ENCODE measurements around the gene ZCCHC2.

ZCCHC2 gene

DNA sequence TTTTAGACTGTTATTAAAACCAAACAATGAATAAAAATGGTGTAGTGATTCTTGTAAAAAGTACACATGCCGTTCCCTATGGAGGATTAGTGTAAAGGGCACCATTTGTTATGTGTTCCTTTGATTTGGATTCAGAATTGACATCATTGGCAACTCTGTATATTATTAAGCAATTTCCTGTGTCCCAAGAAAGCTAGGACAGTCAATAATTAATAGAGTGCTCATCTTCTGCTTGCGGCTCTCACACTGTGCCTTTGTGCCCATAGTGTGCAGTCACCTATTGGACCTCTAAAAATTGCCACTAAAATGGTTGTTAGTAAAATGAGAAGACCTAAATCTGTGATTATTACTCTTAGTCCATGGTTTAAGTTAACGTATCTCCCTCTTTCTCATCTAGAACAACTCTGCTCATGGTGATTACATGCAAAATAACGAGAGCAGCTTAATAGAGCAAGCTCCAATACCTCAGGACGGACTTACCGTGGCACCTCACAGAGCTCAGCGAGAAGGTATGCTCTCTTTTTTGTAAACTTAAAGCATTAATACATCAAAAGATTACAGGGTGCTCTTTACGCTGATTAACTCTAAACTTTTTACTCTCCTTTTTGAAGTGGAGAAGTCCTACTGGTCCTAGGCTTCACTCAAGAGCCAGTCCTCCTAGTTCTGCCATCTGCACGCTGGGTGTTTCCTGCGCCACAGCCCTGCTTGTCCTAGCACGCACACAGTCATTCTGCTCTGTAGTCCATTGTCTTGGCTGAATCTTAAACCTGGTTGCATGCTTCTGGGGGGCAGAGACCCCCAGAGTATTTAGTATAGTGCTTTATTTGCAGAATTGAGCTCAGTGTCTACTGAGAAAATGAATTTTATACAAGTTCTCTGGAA lies 16.7 kb downstream of the ZCCHC2 start:
- no peak for DNase-seq

GRCh38 chr18:62543021-62543420 lies 20.2 kb downstream of the ZCCHC2 start:
- no peak for DNase-seq

DNA sequence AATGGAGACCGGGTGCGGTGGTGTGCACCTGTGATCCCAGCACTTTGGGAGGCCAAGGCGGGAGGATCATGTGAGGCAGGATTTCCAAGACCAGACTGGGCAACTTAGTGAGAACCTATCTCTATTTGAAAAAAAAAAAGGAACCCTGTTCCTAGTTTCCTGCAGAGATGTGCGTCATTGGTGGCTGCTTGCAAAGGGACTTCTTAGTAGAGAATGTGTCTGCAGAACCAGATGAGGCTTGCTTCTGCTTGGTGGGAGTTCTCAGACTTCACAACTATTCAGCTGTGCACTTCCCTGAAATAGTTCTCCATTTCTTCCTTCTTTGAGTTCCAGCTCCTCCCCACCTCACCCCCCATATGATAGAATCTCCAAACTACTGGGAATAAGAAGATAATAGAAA lies 22.3 kb downstream of the ZCCHC2 start:
- DNase-seq = no peak

DNA sequence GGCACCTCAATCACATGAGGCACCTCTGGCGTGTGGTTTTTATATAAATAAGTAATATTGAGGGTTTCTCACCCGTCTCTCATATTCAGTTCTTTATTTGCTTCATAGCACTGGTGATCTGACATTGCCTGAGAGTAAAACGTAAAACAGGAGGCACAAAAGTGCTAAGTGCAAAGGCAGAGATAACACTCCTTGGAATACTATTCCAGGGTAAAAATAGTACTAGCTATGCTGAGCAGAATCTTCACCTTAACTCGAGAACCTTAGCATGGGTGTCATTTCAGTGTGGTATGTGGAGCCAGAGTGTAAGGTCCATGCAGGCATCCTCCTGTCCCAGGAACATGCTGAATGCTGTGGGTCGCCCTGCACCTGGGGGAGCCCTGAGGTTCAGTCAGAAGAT lies 26.9 kb downstream of the ZCCHC2 start:
- no peak for DNase-seq

DNA sequence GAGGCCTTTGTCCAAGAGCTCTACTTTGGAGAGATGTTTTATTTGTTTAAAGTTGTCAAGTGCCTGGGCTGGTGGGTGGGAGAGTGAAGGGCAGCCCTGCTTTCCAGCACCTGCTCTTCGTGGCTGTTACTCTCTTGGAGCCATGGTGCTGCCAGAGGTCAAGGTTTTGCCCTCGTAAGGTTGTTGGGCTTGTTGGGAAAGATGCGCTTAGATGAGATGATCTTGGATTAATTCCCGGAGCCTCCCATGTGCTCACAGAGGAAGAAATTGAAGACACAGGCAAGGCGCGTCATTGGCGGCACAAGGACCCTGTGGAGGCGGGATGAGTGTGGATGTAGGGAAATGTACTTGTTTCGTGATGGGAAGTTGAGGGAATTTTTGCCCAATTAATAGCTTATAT lies 27.9 kb downstream of the ZCCHC2 start:
- no peak for DNase-seq

DNA sequence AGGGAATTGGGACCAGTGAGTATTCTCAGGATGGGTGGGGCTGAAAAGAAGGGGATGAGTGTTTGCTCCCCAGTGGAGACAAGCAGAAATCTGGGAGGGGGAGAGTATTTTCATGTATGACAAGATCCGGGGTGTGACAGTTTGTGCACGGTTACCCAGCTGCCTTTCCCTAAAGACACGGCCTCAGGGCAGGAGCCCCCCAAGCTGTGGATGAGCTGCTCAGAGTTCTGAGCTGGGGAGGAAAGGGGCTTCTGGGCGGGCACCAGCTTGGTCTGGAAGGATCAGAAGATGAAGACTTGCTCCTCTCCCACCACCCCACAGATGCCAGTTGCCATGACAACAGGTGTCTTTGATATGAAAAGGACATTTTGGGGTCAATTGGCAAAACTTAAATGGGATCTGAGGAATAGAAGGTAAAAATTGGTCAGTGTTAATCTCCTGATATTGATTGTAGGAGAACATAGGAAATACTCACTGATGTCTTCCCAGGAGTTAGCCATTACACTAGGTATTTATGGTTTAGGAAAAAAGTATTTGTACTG lies 29.2 kb downstream of the ZCCHC2 start:
- no peak for DNase-seq

DNA sequence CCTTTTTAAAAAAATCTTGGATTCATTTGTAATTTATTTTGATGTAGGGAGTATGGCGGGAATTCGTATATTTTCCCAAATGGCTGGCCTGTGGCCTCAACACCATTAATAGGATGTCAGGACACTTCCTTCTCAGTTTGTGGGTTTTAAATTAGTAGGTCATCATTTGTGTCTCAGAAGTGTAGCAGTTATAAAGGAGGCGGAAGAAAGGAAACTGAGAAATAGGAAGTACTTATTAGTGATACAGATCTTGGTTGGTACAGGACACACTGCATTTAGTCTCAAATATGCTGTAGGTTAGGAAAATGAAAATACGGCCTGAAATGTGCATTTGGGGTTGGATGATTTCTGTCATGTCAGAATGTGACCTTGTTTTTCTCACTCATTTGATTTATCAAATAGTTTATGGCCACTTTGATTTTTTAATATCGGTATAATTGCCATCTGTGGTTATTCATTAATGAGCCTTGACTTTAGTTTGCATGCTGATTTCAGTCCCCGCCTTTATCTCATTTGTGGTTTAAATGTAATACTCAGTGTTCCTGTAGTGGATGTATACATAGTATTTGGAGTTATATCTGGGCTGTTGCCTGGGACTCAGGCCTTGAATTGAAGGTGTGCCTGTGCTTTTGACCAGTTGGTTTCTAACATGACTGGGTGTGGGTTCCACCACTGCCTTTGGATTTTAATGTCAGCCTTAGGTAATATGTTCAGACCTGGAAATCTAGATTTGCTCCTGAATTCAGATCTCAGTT lies 31.4 kb downstream of the ZCCHC2 start:
- no peak for DNase-seq

GRCh38 chr18:62555135-62555534 lies 32.3 kb downstream of the ZCCHC2 start:
- DNase-seq = no peak

- no peak for DNase-seq
These were observed 33.6 kb downstream of the ZCCHC2 start for GRCh38 chr18:62556397-62556796.

DNA sequence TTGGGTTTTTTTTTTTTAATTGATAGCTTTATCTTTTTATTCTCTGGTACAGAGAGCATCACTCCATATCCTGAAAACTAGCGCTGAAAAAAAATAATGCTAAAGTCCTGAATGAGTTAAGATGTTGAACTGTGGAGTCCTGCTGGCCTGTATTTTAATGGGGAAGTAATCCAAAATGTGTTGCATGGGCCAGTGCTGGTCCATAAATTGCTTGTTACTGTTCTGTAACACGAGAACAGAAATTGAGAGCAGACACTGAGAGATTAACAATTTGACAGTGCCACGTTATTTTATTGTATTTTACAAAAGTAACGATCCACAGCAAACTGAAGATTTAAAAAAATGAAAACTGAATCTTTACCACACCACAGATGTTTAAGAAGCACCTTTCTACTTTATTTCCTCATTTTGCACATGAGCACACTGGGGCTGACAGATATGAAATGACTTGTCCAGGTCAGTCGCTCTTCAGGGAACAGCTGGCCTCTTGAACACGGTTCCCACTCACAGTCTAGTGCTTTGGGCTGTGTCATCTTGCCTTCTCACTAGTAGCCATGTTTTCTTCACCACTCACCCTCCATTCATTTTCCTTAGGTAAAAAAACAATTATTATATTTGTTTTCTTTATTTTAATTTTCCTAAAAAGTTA lies 35.3 kb downstream of the ZCCHC2 start:
- no peak for DNase-seq

DNA sequence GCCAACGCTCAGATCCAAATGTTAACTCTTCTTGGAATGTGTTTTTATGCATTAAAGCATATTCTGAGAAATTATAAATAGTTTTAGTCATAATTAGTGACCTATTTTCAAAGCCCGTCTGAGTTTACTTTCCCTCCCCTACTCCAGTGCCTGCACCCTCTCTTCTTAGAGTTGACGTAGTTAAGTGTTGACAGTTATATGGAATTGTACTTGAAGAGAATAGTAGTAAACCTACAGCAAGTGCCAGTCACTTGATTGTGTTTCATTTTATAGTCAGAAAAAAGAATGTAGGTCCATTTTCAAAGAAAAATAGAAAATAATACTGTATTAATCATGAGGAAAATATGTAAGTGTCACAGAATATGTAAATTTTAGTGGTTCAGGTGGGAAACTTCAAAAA lies 41.2 kb downstream of the ZCCHC2 start:
- DNase-seq = no peak

- no peak for DNase-seq
These were observed 43.4 kb downstream of the ZCCHC2 start for GRCh38 chr18:62566199-62566598.

GRCh38 chr18:62566818-62567217 lies 44.0 kb downstream of the ZCCHC2 start:
- no peak for DNase-seq

DNA sequence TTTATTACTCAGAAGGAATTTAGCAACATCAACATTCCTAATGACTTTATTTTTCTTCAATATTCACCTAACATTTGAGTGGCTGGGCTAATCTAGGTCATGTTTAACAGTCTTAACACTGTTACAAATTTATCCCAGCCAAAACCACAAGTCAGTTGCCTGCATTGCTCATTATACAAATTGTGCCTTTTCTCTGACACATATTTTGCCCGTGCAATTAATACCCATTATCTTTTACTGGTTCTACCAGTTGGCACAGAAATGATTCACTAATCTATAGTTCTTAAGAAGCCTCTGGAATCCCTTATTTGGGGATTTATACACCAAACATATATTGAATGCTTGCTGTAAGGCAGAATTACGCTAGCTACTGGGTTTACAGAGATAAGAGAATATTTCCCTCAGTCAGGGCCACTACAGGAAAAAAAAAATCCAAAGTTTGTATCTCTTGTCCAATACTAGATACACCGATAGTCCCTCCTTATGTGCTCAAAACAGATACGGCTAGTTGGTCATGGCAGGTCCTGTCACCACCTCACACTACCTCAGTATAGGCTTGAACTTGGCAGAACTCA lies 46.3 kb downstream of the ZCCHC2 start:
- DNase-seq = no peak

GRCh38 chr18:62571037-62571436 lies 48.2 kb downstream of the ZCCHC2 start:
- no peak for DNase-seq

DNA sequence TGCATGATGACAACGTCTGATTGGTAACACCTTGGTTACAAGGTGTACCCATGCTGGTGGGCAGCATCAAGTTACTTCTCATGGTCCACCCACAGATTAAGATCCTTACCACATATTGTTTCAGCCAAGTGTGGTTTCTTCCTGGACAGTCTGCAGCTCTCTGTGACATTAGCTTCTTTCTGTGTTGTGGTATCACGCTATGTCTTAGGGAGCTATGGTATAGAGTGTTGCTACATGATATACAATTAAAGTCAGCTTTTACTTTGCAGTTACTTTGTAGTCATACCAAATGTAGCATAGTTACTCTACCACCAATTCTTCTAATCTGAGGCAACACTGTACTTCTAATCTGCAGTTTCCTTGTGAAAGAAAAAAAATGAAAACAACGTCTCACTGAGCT lies 48.8 kb downstream of the ZCCHC2 start:
- no peak for DNase-seq

DNA sequence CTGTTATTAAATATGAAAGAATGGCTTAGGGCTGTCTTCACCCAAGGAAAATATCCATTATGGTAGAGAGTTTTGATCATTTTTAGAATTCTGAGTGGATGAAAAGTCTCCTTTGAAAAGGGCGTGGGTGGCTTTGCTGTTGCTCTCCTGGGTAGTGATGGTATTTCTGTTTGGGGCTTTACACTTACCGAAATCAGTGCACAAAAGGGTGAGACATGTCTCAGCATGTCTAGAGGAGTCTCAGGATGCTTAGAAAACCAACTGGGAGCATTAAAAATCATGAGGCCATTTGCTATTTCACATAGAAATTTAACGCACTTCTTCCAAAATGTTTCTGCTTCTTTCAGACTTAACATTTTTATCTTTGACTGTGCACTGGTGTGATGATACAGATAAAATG lies 49.6 kb downstream of the ZCCHC2 start:
- no peak for DNase-seq

DNA sequence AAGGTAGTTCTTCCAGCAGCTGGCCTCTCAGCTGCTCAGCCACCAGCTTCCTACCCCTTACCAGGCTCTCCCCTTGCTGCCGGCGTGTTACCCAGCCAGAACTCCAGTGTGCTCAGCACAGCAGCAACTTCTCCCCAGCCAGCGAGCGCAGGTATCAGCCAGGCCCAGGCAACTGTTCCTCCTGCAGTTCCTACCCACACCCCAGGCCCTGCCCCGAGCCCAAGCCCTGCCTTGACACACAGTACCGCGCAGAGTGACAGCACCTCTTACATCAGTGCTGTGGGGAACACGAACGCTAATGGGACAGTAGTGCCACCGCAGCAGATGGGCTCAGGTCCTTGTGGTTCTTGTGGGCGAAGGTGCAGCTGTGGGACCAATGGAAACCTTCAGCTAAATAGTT lies 52.0 kb downstream of the ZCCHC2 start:
- DNase-seq = no peak

- no peak for DNase-seq
These were observed 53.4 kb downstream of the ZCCHC2 start for GRCh38 chr18:62576271-62576670.

- DNase-seq = no peak
These were observed 54.2 kb downstream of the ZCCHC2 start for GRCh38 chr18:62576845-62577512.

- DNase-seq = no peak
These were observed 54.9 kb downstream of the ZCCHC2 start for GRCh38 chr18:62577765-62578164.

DNA sequence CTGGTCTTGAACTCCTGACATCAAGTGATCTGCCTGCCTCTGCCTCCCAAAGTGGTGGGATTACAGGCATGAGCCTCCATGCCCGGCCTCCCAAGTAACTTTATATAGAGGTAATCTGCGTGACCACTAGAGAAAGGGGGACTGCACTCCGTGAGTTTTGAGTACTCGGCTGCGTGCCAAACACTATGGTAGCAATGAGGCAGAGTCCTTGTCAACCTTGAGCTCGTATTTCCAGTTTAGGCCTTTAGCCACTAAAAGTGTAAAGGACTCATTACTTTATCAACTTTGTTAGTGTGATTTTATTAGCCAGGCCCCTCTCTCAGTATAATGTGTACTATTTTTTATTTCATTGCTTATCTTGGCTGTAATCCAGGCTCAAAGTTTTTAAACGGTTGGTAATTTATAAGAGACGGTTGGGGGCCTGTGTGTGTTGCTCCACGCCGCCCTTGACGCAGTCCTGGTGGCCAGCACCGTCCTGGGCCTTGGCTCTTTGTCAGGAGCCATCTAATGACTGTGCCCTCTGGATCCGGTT lies 56.2 kb downstream of the ZCCHC2 start:
- no peak for DNase-seq

All from NCI-H1930 (cell line).